ENCODE data around the gene GPX8.

GRCh38 chr5:55136521-55136920 lies 23.4 kb upstream of the GPX8 start:
- no peak for TF ChIP-seq GATA2 (IDR thresholded peaks at IDR 0.05; ENCODE audit: low read depth, low read length)
- no peak for TF ChIP-seq GATA3 (IDR thresholded peaks at IDR 0.05; ENCODE audit: low read depth, low read length)

All from SH-SY5Y (cell line).